ENCODE measurements around the gene OCIAD1.

GRCh38 chr4:48795108-48795507 lies 35.8 kb upstream of the OCIAD1 start:
- no peak for TF ChIP-seq CTCF (IDR thresholded peaks at IDR 0.05; ENCODE audit: low read depth, low read length, missing input control)
- TF ChIP-seq RAD21 (IDR thresholded peaks at IDR 0.05), result no peak
- no peak for TF ChIP-seq MAX (IDR thresholded peaks at IDR 0.05)

All from liver (tissue), 3 donors.